B cell (primary cell): ENCODE measurements around the gene CETN2. TPM values are rescaled to one million over a fixed set of nuclear protein-coding genes. Genes with fewer than 3 reads are reported as not detected.

Experiments
- ATAC-seq: fragments of 200-7000 bp; cut with Tn5 transposase; one replicate; pipeline ENCODE4 v1.10.0; 2021; ENCODE audit warnings: low read depth, mild to moderate bottlenecking, moderate number of reproducible peaks, moderate library complexity
- CTCF ChIA-PET: fragments of 350-600 bp; sonication (Branson Sonifier 250); formaldehyde crosslinking; loops from one replicate; lab custom pipeline; 2021; ENCODE audit warnings: antibody characterized with exemption, inconsistent platforms; lab: Charles Lee
- POLR2A ChIA-PET: fragments of 350-600 bp; sonication (Branson Sonifier 250); formaldehyde crosslinking; loops from one replicate; lab custom pipeline; 2021; ENCODE audit warnings: antibody characterized with exemption; lab: Charles Lee
- DNase-seq: peaks from one replicate; pipeline ENCODE4 v3.0.0; 2013
- H2AFZ ChIP-seq: 2 replicates; pipeline ENCODE4 v1.6.1; 2012; ENCODE audit warnings: mild to moderate bottlenecking, low read depth, low read length; ENCODE audit not compliant: insufficient read depth, poor library complexity, severe bottlenecking
- H3K27ac ChIP-seq, 2 donors: 1 replicate in 1 of 2; 2 replicates in 1 of 2; pipeline ENCODE4 v1.5.1; 2012 to 2013; ENCODE audit warnings: low read length in 2 of 2, mild to moderate bottlenecking in 2 of 2, moderate library complexity in 1 of 2
- H3K27me3 ChIP-seq, 4 experiments: fragments of 200-600 bp in 1 of 4; sonication (generic) in 1 of 4; replicated peaks in 1 of 4; 1 replicate in 2 of 4; 2 replicates in 2 of 4; pipeline versions ENCODE4 v1.6.1 to v1.7.0; 2013 to 2016; ENCODE audit warnings: low read length in 3 of 4, mild to moderate bottlenecking in 2 of 4, mixed read lengths in 1 of 4, moderate library complexity in 1 of 4; ENCODE audit not compliant: insufficient read depth in 4 of 4, control insufficient read depth in 3 of 4; ENCODE audit errors: control extremely low read depth in 1 of 4
- H3K36me3 ChIP-seq, 2 experiments: replicated peaks in 1 of 2; 1 replicate in 1 of 2; 2 replicates in 1 of 2; pipeline versions ENCODE4 v1.6.1 to v1.7.1; 2013; ENCODE audit warnings: low read length in 1 of 2; ENCODE audit not compliant: insufficient read depth in 2 of 2, control insufficient read depth in 1 of 2; ENCODE audit errors: control extremely low read depth in 1 of 2, extremely low read depth in 1 of 2
- H3K4me1 ChIP-seq, 2 donors: fragments of 200-600 bp in 1 of 2; sonication (generic) in 1 of 2; 1 replicate in 1 of 2; 2 replicates in 1 of 2; pipeline versions ENCODE4 v1.5.1 to v1.6.1; 2013 to 2017; ENCODE audit warnings: low read length in 2 of 2; ENCODE audit not compliant: control insufficient read depth in 2 of 2, insufficient read depth in 2 of 2
- H3K4me2 ChIP-seq: replicated peaks from 2 replicates; pipeline ENCODE3; 2012; ENCODE audit warnings: mild to moderate bottlenecking, low read depth, low read length; ENCODE audit not compliant: poor library complexity, severe bottlenecking
- H3K4me3 ChIP-seq, 5 experiments: fragments of 200-600 bp in 1 of 5; sonication (generic) in 1 of 5; 1 replicate in 3 of 5; 2 replicates in 2 of 5; pipeline versions ENCODE4 v1.5.1 to v1.7.0; 2011 to 2016; ENCODE audit warnings: low read length in 4 of 5, mild to moderate bottlenecking in 4 of 5, low read depth in 2 of 5, control low read depth in 1 of 5, moderate library complexity in 1 of 5; ENCODE audit not compliant: insufficient read depth in 1 of 5; ENCODE audit errors: control extremely low read depth in 1 of 5, extremely low read depth in 1 of 5
- H3K79me2 ChIP-seq: fragments of 200-600 bp; sonication (generic); one replicate; pipeline ENCODE4 v1.6.0; 2016; ENCODE audit warnings: low read length; ENCODE audit not compliant: control insufficient read depth, insufficient read depth
- H3K9ac ChIP-seq: fragments of 200-600 bp; sonication (generic); 2 replicates; pipeline ENCODE4 v1.6.1; 2017; ENCODE audit warnings: mild to moderate bottlenecking, low read length, moderate library complexity
- H3K9me3 ChIP-seq, 3 donors: one replicate each; pipeline versions ENCODE4 v1.6.1 to v1.7.1; 2013; ENCODE audit warnings: low read length in 2 of 3; ENCODE audit not compliant: control insufficient read depth in 2 of 3, insufficient read depth in 1 of 3; ENCODE audit errors: control extremely low read depth in 1 of 3
- H4K20me1 ChIP-seq: 2 replicates; pipeline ENCODE4 v1.6.0; 2012; ENCODE audit warnings: mild to moderate bottlenecking, low read length; ENCODE audit not compliant: insufficient read depth, control insufficient read depth, poor library complexity, severe bottlenecking
- H3K27ac Mint-ChIP-seq: one replicate; pipeline ENCODE4 v1.8.0; 2021; ENCODE audit warnings: mixed read lengths
- H3K27me3 Mint-ChIP-seq: one replicate; pipeline ENCODE4 v1.8.0; 2021; ENCODE audit warnings: mixed read lengths
- H3K4me1 Mint-ChIP-seq: one replicate; pipeline ENCODE4 v1.8.0; 2021; ENCODE audit warnings: mixed read lengths
- H3K4me3 Mint-ChIP-seq: one replicate; pipeline ENCODE4 v1.8.0; 2021; ENCODE audit warnings: mixed read lengths
- H3K9me3 Mint-ChIP-seq: one replicate; pipeline ENCODE4 v1.8.0; 2022; ENCODE audit warnings: mixed read lengths; ENCODE audit not compliant: insufficient read depth
- CTCF ChIP-seq: fragments of 200-600 bp; IDR thresholded peaks from one replicate; pipeline ENCODE4 v1.8.0; 2022; ENCODE audit warnings: antibody characterized with exemption, mild to moderate bottlenecking
- EZH2 ChIP-seq: IDR thresholded peaks from 2 replicates; pipeline ENCODE4 v1.6.1; 2012; ENCODE audit warnings: borderline replicate concordance, low read depth, mild to moderate bottlenecking, moderate library complexity, low read length; ENCODE audit not compliant: insufficient read depth, poor library complexity, severe bottlenecking
- WGBS: methylation state at CpG from one replicate; pipeline ENCODE4 v1.1.5; 2013; ENCODE audit warnings: missing lambda C conversion rate; ENCODE audit not compliant: insufficient coverage; 5-methylcytosine and 5-hydroxymethylcytosine counted together
- intact Hi-C: fragments of 100-400 bp; cut with micrococcal nuclease; formaldehyde crosslinking; loops from one replicate; pipeline ENCODE4 v1.10.0; 2022
- polyA plus RNA-seq: library from polyadenylated mRNA; depleted of rRNA; stranded (reverse); fragments of >200 nt; gene quantifications from 2 replicates; pipeline ENCODE4 v1.2.3, GENCODE V29; 2012
- total RNA-seq, 2 donors: library from RNA; stranded (reverse); fragments of 120-200 nt in 1 of 2; gene quantifications; 1 replicate in 1 of 2; 2 replicates in 1 of 2; pipeline versions ENCODE4 v1.2.3 to v1.2.4, GENCODE V29; 2013 to 2022

CETN2 gene
- total and polyA plus RNA-seq, 2 donors (not counting 1 experiment from before 2014, with no cell fraction given) = 3.3 to 9.4 TPM

- CTCF ChIA-PET = no interaction called here
- no peak overlapping the region for H3K27ac ChIP-seq
- H3K9me3 ChIP-seq = no peaks in the 10 kb centered on the region
- WGBS = no CpG with 5 or more reads among the region's 2 CpGs
- H3K36me3 ChIP-seq = no peaks in the 10 kb centered on the region
- H3K4me1 ChIP-seq = no peaks in the 10 kb centered on the region
- no peak for ATAC-seq
- H3K79me2 ChIP-seq = no peaks in the 10 kb centered on the region
- Mint-ChIP-seq H3K9me3 (no peaks in the 10 kb centered on the region), H3K4me3 (no peak overlapping the region), H3K27me3 (peaks cover 8% of the 10 kb centered on the region), H3K4me1 (no peaks in the 10 kb centered on the region), H3K27ac (no peak overlapping the region)
- H2AFZ ChIP-seq = no peak overlapping the region
- TF ChIP-seq CTCF (no peak), EZH2 (no peak)
- H3K4me2 ChIP-seq = no peak overlapping the region
- H3K27me3 ChIP-seq = peaks cover 0 to 3% (median 0%) of the 10 kb centered on the region in 4 experiments
- no peak for DNase-seq
- intact Hi-C loops = loop anchor here (5.0 kb wide), 1 partner anchor 1667 kb away; no protein-coding TSS in a partner anchor
- POLR2A ChIA-PET = no interaction called here
- no peak overlapping the region for H3K4me3 ChIP-seq
- H4K20me1 ChIP-seq = no peaks in the 10 kb centered on the region
- H3K9ac ChIP-seq = no peak overlapping the region
Observed at GRCh38 chrX:152819266-152819665, 11.3 kb downstream of the CETN2 start.

- intact Hi-C loops = loop anchor here (5.0 kb wide), 1 partner anchor 1666 kb away; no protein-coding TSS in a partner anchor
- WGBS = 100% methylated on average over 2 of the region's 5 CpGs
Observed at GRCh38 chrX:152818356-152818755, 12.2 kb downstream of the CETN2 start.

More at GRCh38 chrX:152818356-152818755, 12.2 kb downstream of the CETN2 start:
- H3K9me3 ChIP-seq = no peaks in the 10 kb centered on the region
- no peak overlapping the region for H3K4me3 ChIP-seq
- peaks cover 8% of the 10 kb centered on the region for H3K27me3 Mint-ChIP-seq
- no peak overlapping the region for H2AFZ ChIP-seq
- CTCF ChIA-PET = no interaction called here
- no peak overlapping the region for H3K4me3 Mint-ChIP-seq
- H3K36me3 ChIP-seq = no peaks in the 10 kb centered on the region
- H3K4me2 ChIP-seq = no peak overlapping the region
- H3K4me1 Mint-ChIP-seq = no peaks in the 10 kb centered on the region
- H3K27me3 ChIP-seq = no peaks in the 10 kb centered on the region
- no peaks in the 10 kb centered on the region for H3K9me3 Mint-ChIP-seq
- no peak overlapping the region for H3K9ac ChIP-seq
- ATAC-seq = no peak
- H3K27ac Mint-ChIP-seq = no peak overlapping the region
- no peak for DNase-seq
- H3K27ac ChIP-seq = no peak overlapping the region
- H3K4me1 ChIP-seq = no peaks in the 10 kb centered on the region
- TF ChIP-seq EZH2 = no peak
- TF ChIP-seq CTCF = no peak
- no peaks in the 10 kb centered on the region for H4K20me1 ChIP-seq
- no peaks in the 10 kb centered on the region for H3K79me2 ChIP-seq
- POLR2A ChIA-PET = no interaction called here
